GM19324 (cell line): Measurements from ENCODE around the gene OLFML2A.

Experiments
- ATAC-seq: cut with Tn5 transposase; IDR thresholded peaks from one replicate; pipeline ENCODE4 v1.9.1; 2021; ENCODE audit warnings: mild to moderate bottlenecking, moderate library complexity; ENCODE audit not compliant: unreplicated experiment, low FRiP score

Gene OLFML2A

DNA sequence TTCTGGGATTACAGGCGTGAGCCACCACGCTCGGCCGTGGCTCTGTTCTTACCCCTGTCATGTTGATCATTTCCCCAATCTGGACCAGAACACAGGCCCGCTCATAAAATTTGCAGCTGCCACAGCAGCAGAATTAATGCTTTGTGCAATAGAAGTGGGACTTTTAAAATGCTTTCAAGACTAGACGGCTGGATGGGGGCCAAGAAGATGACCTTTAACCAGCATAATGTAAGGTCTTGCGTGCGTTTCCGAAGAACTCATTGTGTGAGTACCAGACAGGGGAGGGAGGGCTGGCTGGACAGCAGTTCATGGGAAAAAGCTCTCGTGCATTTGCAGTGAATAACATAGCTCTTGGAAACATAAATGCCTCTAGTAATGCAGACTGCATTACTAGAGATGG lies 72.9 kb downstream of the OLFML2A start:
- no peak for ATAC-seq

- no peak for ATAC-seq
These were observed 75.3 kb downstream of the OLFML2A start for GRCh38 chr9:124852121-124852828.

DNA sequence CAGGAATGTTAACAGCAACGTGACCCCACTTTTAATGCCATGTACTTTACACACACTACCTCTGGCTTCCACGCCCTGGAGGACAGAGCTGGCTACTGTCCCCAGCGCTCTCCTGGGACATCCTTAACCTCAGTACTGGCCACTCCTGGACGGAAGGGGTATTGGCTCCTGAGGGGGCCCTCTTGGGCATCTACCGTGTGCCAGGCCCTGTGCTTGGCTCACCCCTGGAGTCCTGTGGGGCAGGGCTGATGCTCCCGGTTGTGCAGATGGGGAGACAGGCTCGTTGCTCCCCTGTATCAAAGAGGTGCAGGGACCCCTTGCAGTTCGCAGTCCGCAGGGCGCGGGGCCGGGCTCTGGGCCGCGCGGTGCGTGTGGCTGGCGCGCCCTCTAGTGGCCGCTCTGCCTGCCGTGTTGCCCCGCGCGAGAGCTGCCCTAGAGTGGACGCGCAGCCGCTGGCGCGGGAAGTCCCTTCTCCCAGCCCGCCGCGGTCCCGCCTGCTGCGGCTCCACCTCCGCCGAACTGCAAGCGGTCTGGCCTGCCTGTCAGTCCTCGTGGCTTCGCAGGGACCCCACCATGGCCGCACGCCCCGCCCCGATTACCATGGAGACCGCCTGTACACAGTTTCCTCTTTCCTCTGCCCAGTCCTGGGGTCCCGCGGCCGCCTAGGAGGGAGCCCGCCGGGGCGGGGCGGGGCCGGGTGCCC lies 76.0 kb downstream of the OLFML2A start, which contains the start of gene WDR38:
WDR38 (plus strand) TSS at position 632 of the 703 bp plus-strand sequence. CDS start 72 bp downstream, outside the sequence.
- peak; percentile 56 for ATAC-seq

DNA sequence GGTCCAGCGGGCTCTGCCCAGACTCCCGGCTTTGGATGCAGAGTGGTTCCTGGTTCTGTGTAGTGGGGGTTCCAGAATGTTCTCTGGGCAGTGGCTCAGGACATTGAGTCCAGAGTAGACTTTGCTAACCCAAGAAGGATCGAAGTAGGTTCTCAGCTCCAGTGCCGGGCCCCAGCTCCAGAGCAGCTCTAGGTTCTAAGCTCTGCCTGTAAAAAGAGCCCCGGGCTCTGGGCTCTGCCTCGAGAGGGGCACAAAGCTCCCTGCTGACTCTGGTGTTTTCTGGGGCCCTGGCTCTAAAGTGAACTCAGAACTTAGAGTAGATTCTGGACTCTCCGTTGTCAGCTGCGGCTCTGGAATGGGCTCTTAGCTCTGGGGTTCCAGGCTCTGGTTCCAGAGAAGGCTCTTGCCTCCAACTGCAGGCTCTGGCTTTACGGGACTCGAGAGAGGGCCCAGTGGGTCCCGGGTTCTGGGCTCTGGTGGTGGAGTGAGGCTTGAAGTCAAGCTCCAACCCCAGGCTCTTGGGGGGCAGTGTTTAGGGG lies 76.7 kb downstream of the OLFML2A start:
- ATAC-seq, result no peak

- ATAC-seq, result no peak
These were observed 77.2 kb downstream of the OLFML2A start for GRCh38 chr9:124854161-124854560.

GRCh38 chr9:124854822-124855221 lies 77.9 kb downstream of the OLFML2A start:
- ATAC-seq, result no peak

- ATAC-seq, result no peak
These were observed 78.6 kb downstream of the OLFML2A start for GRCh38 chr9:124855566-124855943.

DNA sequence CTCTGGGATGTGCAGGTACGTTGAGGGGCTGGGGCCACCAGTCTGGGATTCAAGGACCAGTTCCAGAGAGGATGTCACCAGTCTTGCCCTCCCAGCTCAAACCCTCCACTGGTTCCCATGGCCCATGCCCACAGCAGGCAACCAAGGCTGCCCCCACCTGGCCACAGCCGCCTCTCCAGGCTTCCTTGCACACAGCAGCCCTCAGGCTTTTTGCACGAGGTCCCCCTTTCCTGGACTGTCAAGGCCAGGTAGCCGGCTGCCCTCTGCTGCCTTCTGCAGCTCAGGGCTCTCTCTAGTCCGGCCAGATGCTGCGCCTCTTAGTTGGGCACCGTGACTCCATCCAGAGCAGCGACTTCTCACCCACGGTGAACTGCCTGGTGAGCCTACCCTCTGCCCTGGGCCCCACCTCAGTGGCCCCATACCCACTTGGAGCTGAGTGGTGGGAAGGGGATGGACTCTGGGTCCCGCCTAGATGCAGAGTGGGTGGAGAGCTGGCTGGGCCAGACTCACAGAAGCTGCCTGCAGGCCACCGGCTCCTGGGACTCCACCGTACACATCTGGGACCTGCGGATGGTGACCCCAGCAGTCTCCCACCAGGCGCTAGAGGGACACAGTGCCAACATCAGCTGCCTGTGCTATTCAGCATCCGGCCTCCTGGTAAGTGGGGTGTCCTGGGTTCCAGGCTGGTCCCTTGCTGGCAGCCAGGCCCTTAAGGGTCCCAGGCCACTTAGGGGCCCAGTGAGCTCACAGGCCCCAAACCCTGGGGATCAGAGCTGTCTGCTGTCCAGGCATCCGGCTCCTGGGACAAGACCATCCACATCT lies 79.2 kb downstream of the OLFML2A start:
- ATAC-seq, result no peak

- ATAC-seq, result no peak
These were observed 80.7 kb downstream of the OLFML2A start for GRCh38 chr9:124857533-124858162.

DNA sequence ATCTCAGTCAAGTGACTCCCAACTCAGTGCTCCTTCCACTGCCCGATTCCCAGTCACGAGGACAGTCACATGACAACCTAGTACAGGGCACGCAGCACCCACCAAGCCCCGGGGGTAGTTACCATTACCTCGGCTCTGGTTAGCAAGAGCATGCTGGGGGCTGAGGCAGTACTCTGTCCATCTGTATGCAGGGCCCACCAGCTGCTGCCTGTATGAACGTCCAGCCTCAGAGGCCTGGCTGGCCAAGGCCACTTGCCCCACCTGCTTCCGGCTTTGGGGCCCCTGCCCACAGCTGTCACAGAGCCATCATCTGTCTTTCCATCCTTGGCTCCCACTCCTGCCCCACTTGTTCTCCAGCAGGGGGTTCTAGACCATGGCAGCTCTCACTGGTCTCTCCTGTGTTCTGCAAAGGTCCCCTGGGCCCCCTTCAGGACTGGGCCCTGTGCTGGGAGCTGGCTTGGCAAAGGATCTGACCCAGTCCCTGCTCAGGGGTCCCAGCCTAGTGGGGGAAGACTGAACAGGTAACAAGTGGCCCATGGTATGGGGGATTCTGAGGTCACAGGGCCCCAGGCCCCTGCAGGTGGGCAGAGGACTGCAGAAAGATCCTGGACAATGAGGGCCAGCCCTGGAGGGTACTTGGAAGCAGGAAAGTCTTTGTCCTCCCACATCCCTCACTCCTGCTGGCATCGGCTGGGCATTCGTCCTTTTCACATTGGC lies 81.6 kb downstream of the OLFML2A start:
- ATAC-seq, result no peak

GRCh38 chr9:124859803-124860581 lies 83.1 kb downstream of the OLFML2A start:
- no peak for ATAC-seq

- no peak for ATAC-seq
These were observed 83.8 kb downstream of the OLFML2A start for GRCh38 chr9:124860582-124861341.

DNA sequence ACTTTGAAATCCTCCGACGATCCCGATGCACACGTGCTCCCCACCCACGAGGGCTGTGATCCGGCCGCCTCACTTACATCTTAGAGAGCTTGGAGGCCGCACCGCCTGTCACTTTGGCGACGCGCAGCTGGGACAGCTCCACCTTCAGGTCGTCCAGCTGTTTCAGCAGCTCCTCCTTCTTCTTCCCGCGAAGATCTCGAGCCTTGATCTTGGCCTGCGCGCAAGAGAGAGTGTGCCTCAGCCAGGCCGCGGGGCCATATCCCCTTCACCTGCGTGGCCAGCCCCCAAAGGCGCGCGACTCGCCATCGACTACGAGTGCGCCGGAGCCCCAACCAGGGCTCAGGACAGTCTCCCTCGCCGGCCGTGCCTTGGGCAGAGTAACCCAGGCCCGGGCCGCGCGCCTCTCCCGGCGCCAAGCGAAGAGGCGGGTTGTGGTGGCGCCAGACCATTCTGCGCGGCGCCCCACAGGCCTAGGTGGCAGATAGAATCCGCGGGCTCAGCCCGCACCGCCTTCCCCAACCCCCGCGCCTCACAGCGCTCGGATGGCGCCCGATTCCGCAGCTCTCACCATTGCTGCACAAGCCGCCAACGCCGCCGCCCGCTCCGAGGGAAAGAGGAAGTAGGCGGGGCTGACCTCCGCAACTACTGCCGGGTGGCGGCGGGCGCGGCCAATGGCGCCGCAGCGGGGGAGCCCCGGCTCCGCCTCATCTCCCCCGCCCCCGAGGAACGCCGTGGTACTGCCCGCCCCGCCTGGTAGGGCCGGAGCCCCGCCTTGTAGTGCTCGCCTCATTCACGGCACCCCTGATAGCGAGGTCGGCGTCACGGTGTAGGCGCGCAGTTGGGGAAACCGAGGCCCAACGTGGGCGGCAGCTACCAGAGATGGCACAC lies 84.7 kb downstream of the OLFML2A start, which contains the start of the genes ARPC5L and RPL35:
ARPC5L (plus strand) TSS at position 789 of the 888 bp plus-strand sequence. CDS start 7,161 bp downstream, outside the sequence.
RPL35 (minus strand) TSS at position 616 of the 888 bp plus-strand sequence; CDS start at position 571, 45 bp downstream.
- peak; percentile 89 for ATAC-seq

- ATAC-seq, result no peak
These were observed 86.5 kb downstream of the OLFML2A start for GRCh38 chr9:124863371-124863871.
